ENCODE data around the gene RAD51D.

RAD51D gene

DNA sequence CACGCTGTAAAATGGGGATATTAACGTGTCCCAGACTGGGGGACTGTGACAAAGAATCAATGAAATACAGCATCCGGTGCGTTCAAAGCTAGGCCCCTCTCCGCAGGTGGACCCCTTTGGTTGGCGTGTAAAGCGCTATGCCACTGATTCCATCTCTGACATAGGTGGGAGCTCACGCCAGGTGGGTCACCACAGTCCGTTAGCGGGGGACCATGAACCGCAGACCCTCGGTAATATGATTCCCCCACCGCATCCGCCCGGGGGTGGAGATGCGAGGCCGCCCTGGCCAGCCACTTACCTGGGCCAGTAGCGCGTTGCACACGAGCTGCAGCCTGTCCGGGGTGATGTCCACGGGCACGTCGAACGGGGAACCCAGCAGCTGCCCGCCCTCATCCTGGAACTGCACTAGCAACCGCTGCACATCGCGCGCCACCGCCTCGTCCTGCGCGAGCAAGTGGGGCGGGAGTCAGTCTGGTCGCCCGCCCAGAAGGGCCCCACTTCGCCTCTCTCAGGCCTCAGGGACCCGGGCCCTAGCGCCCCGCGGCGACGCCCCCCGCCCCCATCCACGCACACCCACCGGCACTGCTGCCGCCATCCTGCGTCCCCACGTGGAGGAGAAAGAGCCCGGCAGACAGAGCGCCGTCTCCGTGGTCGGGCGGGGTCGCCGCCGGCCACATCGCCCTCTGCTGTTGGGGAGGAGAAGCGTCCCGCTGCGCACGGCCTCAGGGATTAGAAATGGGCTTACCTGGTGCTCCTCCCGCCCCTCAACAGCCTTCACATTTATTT lies 22.2 kb upstream of the RAD51D start, which contains the start of gene NLE1 (continued):
- TF ChIP-seq, protein P1, sequence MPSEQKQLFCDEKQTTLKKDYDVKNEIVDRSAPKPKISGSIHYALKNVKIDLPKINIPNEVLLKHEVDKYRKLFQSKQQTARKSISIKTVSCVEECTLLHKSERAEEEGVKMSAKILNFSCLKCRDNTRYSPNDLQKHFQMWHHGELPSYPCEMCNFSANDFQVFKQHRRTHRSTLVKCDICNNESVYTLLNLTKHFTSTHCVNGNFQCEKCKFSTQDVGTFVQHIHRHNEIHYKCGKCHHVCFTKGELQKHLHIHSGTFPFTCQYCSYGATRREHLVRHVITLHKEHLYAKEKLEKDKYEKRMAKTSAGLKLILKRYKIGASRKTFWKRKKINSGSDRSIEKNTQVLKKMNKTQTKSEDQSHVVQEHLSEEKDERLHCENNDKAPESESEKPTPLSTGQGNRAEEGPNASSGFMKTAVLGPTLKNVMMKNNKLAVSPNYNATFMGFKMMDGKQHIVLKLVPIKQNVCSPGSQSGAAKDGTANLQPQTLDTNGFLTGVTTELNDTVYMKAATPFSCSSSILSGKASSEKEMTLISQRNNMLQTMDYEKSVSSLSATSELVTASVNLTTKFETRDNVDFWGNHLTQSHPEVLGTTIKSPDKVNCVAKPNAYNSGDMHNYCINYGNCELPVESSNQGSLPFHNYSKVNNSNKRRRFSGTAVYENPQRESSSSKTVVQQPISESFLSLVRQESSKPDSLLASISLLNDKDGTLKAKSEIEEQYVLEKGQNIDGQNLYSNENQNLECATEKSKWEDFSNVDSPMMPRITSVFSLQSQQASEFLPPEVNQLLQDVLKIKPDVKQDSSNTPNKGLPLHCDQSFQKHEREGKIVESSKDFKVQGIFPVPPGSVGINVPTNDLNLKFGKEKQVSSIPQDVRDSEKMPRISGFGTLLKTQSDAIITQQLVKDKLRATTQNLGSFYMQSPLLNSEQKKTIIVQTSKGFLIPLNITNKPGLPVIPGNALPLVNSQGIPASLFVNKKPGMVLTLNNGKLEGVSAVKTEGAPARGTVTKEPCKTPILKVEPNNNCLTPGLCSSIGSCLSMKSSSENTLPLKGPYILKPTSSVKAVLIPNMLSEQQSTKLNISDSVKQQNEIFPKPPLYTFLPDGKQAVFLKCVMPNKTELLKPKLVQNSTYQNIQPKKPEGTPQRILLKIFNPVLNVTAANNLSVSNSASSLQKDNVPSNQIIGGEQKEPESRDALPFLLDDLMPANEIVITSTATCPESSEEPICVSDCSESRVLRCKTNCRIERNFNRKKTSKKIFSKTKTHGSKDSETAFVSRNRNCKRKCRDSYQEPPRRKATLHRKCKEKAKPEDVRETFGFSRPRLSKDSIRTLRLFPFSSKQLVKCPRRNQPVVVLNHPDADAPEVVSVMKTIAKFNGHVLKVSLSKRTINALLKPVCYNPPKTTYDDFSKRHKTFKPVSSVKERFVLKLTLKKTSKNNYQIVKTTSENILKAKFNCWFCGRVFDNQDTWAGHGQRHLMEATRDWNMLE (tag by site-specific recombination; conservative IDR thresholded peaks at IDR 0.05; ENCODE audit: low read depth), result no peak
- peak; percentile 10; the same call in 1 of the 2 replicates for TF ChIP-seq ZNF623 (tag by site-specific recombination; IDR thresholded peaks at IDR 0.05)
- TF ChIP-seq ZNF223 (tag by site-specific recombination; IDR thresholded peaks at IDR 0.05), result no peak
- TF ChIP-seq EGR2 (tag by site-specific recombination; IDR thresholded peaks at IDR 0.05; ENCODE audit: low read depth), result peak; percentile 88
- peak; percentile 35; the same call in 1 of the 2 replicates for TF ChIP-seq ZNF146 (tag by site-specific recombination; IDR thresholded peaks at IDR 0.05)
- TF ChIP-seq, protein P2, sequence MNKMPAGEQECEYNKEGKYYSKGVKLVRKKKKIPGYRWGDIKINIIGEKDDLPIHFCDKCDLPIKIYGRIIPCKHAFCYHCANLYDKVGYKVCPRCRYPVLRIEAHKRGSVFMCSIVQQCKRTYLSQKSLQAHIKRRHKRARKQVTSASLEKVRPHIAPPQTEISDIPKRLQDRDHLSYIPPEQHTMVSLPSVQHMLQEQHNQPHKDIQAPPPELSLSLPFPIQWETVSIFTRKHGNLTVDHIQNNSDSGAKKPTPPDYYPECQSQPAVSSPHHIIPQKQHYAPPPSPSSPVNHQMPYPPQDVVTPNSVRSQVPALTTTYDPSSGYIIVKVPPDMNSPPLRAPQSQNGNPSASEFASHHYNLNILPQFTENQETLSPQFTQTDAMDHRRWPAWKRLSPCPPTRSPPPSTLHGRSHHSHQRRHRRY (tag by site-specific recombination; IDR thresholded peaks at IDR 0.05), result no peak
- TF ChIP-seq YY1 (tag by site-specific recombination; IDR thresholded peaks at IDR 0.05), result peak; percentile 92
- TF ChIP-seq, protein P3, sequence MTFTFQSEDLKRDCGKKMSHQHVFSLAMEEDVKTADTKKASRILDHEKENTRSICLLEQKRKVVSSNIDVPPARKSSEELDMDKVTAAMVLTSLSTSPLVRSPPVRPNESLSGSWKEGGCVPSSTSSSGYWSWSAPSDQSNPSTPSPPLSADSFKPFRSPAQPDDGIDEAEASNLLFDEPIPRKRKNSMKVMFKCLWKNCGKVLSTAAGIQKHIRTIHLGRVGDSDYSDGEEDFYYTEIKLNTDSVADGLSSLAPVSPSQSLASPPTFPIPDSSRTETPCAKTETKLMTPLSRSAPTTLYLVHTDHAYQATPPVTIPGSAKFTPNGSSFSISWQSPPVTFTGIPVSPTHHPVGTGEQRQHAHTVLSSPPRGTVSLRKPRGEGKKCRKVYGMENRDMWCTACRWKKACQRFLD (tag by site-specific recombination; IDR thresholded peaks at IDR 0.05), result no peak
- peak; percentile 92 for TF ChIP-seq ZFHX2 (tag by site-specific recombination; conservative IDR thresholded peaks at IDR 0.05)
- TF ChIP-seq, protein P4, sequence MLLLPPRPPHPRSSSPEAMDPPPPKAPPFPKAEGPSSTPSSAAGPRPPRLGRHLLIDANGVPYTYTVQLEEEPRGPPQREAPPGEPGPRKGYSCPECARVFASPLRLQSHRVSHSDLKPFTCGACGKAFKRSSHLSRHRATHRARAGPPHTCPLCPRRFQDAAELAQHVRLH (tag by site-specific recombination; IDR thresholded peaks at IDR 0.05), result no peak
- no peak for TF ChIP-seq ZNF514 (tag by site-specific recombination; IDR thresholded peaks at IDR 0.05)
- no peak for TF ChIP-seq BCL11B (tag by site-specific recombination; IDR thresholded peaks at IDR 0.05; ENCODE audit: low read depth)
- no peak for TF ChIP-seq ZNF302 (tag by site-specific recombination; IDR thresholded peaks at IDR 0.05; ENCODE audit: low read depth)
- no peak for TF ChIP-seq ZNF677 (tag by site-specific recombination; IDR thresholded peaks at IDR 0.05)
- TF ChIP-seq ZNF416 (tag by site-specific recombination; IDR thresholded peaks at IDR 0.05), result no peak
- TF ChIP-seq ZNF548 (tag by site-specific recombination; IDR thresholded peaks at IDR 0.05), result no peak
- TF ChIP-seq ZSCAN23 (tag by site-specific recombination; IDR thresholded peaks at IDR 0.05), result 0 out of 2 replicates have a peak, but pooled peaks have one; percentile 46
- no peak for TF ChIP-seq ZNF211 (tag by site-specific recombination; IDR thresholded peaks at IDR 0.05; ENCODE audit: low read depth)
- peak; percentile 50; the same call in 1 of the 2 replicates for TF ChIP-seq ZNF610 (tag by site-specific recombination; IDR thresholded peaks at IDR 0.05; ENCODE audit: borderline replicate concordance)
- TF ChIP-seq GLI4 (tag by site-specific recombination; IDR thresholded peaks at IDR 0.05), result no peak
- no peak for TF ChIP-seq ZNF155 (tag by site-specific recombination; IDR thresholded peaks at IDR 0.05)
- TF ChIP-seq ZNF394 (tag by site-specific recombination; IDR thresholded peaks at IDR 0.05; ENCODE audit: borderline replicate concordance), result peak; percentile 68; the same call in 1 of the 2 replicates
- TF ChIP-seq ZNF510 (tag by site-specific recombination; IDR thresholded peaks at IDR 0.05; ENCODE audit: insufficient replicate concordance), result no peak
- no peak for TF ChIP-seq ZNF529 (tag by site-specific recombination; IDR thresholded peaks at IDR 0.05; ENCODE audit: insufficient replicate concordance)
- TF ChIP-seq OSR2 (tag by site-specific recombination; IDR thresholded peaks at IDR 0.05), result no peak
- TF ChIP-seq, protein P5, sequence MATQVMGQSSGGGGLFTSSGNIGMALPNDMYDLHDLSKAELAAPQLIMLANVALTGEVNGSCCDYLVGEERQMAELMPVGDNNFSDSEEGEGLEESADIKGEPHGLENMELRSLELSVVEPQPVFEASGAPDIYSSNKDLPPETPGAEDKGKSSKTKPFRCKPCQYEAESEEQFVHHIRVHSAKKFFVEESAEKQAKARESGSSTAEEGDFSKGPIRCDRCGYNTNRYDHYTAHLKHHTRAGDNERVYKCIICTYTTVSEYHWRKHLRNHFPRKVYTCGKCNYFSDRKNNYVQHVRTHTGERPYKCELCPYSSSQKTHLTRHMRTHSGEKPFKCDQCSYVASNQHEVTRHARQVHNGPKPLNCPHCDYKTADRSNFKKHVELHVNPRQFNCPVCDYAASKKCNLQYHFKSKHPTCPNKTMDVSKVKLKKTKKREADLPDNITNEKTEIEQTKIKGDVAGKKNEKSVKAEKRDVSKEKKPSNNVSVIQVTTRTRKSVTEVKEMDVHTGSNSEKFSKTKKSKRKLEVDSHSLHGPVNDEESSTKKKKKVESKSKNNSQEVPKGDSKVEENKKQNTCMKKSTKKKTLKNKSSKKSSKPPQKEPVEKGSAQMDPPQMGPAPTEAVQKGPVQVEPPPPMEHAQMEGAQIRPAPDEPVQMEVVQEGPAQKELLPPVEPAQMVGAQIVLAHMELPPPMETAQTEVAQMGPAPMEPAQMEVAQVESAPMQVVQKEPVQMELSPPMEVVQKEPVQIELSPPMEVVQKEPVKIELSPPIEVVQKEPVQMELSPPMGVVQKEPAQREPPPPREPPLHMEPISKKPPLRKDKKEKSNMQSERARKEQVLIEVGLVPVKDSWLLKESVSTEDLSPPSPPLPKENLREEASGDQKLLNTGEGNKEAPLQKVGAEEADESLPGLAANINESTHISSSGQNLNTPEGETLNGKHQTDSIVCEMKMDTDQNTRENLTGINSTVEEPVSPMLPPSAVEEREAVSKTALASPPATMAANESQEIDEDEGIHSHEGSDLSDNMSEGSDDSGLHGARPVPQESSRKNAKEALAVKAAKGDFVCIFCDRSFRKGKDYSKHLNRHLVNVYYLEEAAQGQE (tag by site-specific recombination; IDR thresholded peaks at IDR 0.05), result 0 out of 2 replicates have a peak, but pooled peaks have one; percentile 28
- TF ChIP-seq ZNF221 (tag by site-specific recombination; IDR thresholded peaks at IDR 0.05; ENCODE audit: borderline replicate concordance), result no peak
- peak; percentile 82; the same call in 1 of the 2 replicates for TF ChIP-seq ZNF2 (tag by site-specific recombination; IDR thresholded peaks at IDR 0.05)
- peak; percentile 90 for TF ChIP-seq ZNF777 (tag by site-specific recombination; IDR thresholded peaks at IDR 0.05; ENCODE audit: borderline replicate concordance)
